ENCODE measurements around the gene RASSF10.
"Not testable (repeated sequence)": the region's sequence is repeated elsewhere in the genome, so short reads cannot be mapped to it uniquely, and the experiment has no call there.

Gene RASSF10

GRCh38 chr11:13039126-13039525 lies 30.0 kb downstream of the RASSF10 start:
- Mint-ChIP-seq H3K27ac (no peak overlapping the region), H3K4me1 (no peaks in the 10 kb centered on the region), H3K4me3 (no peak overlapping the region), H3K27me3 (ENCODE audit: low read depth, poor library complexity) (peaks cover 16% of the 10 kb centered on the region), H3K9me3 (no peaks in the 10 kb centered on the region), H3K36me3 (ENCODE audit: low read depth) (no peaks in the 10 kb centered on the region)
- TF ChIP-seq CTCF (IDR thresholded peaks at IDR 0.05): no peak
- DNase-seq: no peak

DNA sequence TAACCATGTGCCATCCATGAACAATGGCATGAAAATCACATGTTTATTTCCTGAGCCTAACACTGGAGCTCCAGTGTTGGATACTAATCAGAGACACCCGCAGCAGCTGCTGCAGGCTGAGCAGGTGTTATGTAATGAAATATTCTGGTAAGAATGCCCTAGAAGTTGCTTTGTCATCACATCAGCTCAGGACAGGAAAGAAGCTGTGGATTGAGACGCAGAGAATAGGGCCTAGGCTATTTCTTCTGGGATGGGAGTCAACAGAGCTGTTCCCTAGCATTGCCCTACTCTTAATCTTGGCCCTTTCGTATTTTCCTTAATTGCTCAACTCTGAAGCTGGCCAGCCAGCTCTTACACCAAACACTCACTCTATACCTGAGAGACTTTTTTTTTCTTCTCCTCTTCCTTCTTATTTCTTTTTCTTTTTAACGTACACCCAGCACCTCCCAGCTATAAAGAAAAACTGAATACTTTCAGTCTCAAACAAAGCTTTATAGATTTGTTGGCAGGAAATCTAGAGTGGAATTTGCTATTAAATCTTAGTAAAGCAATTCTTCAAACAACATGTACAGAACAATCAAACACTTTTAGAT lies 31.9 kb downstream of the RASSF10 start:
- Mint-ChIP-seq H3K9me3 (no peaks in the 10 kb centered on the region), H3K4me3 (no peak overlapping the region), H3K27ac (peak overlapping the region; percentile 41), H3K36me3 (ENCODE audit: low read depth) (no peaks in the 10 kb centered on the region), H3K27me3 (ENCODE audit: low read depth, poor library complexity) (peaks cover 4% of the 10 kb centered on the region), H3K4me1 (no peaks in the 10 kb centered on the region)
- no peak for DNase-seq
- no peak for TF ChIP-seq CTCF (IDR thresholded peaks at IDR 0.05)

- Mint-ChIP-seq H3K4me1 (no peaks in the 10 kb centered on the region), H3K9me3 (no peaks in the 10 kb centered on the region), H3K27me3 (ENCODE audit: low read depth, poor library complexity) (peaks cover 4% of the 10 kb centered on the region), H3K27ac (peak overlapping the region; percentile 80), H3K4me3 (no peak overlapping the region), H3K36me3 (ENCODE audit: low read depth) (no peaks in the 10 kb centered on the region)
- TF ChIP-seq CTCF (IDR thresholded peaks at IDR 0.05): no peak
- no peak for DNase-seq
Observed at GRCh38 chr11:13042873-13043342, 33.8 kb downstream of the RASSF10 start.

- H3K36me3 Mint-ChIP-seq (ENCODE audit: low read depth): no peaks in the 10 kb centered on the region
- peaks cover 4% of the 10 kb centered on the region for H3K27me3 Mint-ChIP-seq (ENCODE audit: low read depth, poor library complexity)
- H3K4me1 Mint-ChIP-seq: no peaks in the 10 kb centered on the region
- no peak for TF ChIP-seq CTCF (IDR thresholded peaks at IDR 0.05)
- H3K4me3 Mint-ChIP-seq: no peak overlapping the region
- H3K9me3 Mint-ChIP-seq: no peaks in the 10 kb centered on the region
- DNase-seq: no peak
- H3K27ac Mint-ChIP-seq: no peak overlapping the region
Observed at GRCh38 chr11:13043912-13044628, 35.0 kb downstream of the RASSF10 start.

GRCh38 chr11:13045089-13045488 lies 36.0 kb downstream of the RASSF10 start:
- H3K27ac Mint-ChIP-seq; DNase-seq; H3K4me1 Mint-ChIP-seq; H3K36me3 Mint-ChIP-seq (ENCODE audit: low read depth); H3K27me3 Mint-ChIP-seq (ENCODE audit: low read depth, poor library complexity); H3K9me3 Mint-ChIP-seq; H3K4me3 Mint-ChIP-seq: not testable (repeated sequence)

- Mint-ChIP-seq H3K36me3 (ENCODE audit: low read depth) (no peaks in the 10 kb centered on the region), H3K4me3 (no peak overlapping the region), H3K27me3 (ENCODE audit: low read depth, poor library complexity) (no peaks in the 10 kb centered on the region), H3K27ac (no peak overlapping the region), H3K9me3 (peaks cover 10% of the 10 kb centered on the region), H3K4me1 (no peaks in the 10 kb centered on the region)
- TF ChIP-seq CTCF (IDR thresholded peaks at IDR 0.05): no peak
- no peak for DNase-seq
Observed at GRCh38 chr11:13045734-13046133, 36.6 kb downstream of the RASSF10 start.
